GM18498 (cell line): ENCODE data around the gene HINFP.
"Not testable (repeated sequence)": the region's sequence is repeated elsewhere in the genome, so short reads cannot be mapped to it uniquely, and the experiment has no call there.

Source experiments
- ATAC-seq: cut with Tn5 transposase; IDR thresholded peaks from one replicate; pipeline ENCODE4 v1.9.1; 2021; ENCODE audit warnings: mild to moderate bottlenecking, moderate library complexity; ENCODE audit not compliant: unreplicated experiment

The HINFP gene

GRCh38 chr11:119117004-119117706 lies 4.2 kb upstream of the HINFP start:
- no peak for ATAC-seq

DNA sequence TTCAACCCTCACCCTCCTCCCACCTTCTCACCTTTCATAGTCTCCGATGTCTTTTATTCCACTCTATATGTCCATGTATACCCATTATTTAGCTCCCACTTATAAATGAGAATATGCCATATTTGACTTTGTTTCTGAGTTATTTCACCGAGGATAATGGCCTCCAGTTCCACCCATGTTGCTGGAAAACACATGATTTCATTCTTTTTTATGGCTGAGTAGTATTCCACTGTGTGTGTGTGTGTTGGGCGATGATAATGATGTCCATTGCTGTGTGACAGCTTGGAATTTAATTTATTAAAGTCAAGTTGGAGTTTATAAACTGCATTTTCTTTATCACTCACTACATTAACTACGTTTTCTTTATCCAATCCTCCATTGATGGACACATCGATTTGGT lies 3.2 kb upstream of the HINFP start:
- ATAC-seq: no peak

- no peak for ATAC-seq
Measured at GRCh38 chr11:119118946-119119345, 2.4 kb upstream of the HINFP start.

GRCh38 chr11:119120639-119121007 lies 757 bp upstream of the HINFP start:
- ATAC-seq: no peak

DNA sequence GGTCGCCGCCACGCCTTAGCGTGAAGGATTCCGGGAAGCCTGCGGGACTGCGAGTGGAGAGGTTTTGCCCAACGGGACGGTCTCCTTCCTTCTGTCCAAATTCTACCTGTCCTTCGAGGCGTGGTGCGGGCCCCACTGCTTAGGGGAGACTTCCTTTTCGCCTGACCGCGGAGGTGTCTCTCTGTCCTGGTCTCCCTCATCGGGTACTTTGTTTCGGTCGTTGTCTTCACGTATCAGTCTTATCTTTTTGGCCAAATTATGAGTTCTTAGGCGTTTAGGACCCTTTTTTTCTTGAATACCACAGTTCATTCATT lies 388 bp downstream of the HINFP start:
- ATAC-seq: no peak

GRCh38 chr11:119125821-119126220 lies 4.4 kb downstream of the HINFP start:
- no peak for ATAC-seq

DNA sequence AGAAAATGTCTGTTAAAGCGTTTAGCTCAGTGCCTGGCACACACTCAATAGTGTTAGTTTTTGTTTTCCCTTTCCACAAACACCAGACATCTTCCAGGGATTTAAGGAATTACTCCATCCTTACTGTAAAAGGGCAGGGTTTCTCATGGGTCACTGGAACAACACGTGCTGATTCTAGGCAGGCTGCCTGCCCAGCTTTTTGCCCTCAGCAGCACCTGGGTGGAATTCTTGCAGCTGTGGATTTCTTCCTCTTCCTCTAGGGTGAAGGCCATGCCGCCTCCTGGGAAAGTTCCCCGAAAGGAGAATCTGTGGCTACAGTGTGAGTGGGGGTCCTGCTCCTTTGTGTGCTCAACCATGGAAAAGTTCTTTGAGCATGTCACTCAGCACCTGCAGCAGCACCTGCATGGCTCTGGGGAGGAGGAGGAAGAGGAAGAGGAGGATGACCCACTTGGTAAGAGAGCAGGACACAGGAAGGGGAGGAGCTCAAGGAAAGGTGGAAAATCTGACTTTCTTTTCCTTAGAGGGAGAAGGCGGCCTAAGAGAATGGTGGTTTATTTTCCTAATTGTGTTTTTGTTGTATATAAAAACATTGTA lies 5.4 kb downstream of the HINFP start:
- no peak for ATAC-seq

- no peak for ATAC-seq
Measured at GRCh38 chr11:119130662-119131061, 9.3 kb downstream of the HINFP start.

DNA sequence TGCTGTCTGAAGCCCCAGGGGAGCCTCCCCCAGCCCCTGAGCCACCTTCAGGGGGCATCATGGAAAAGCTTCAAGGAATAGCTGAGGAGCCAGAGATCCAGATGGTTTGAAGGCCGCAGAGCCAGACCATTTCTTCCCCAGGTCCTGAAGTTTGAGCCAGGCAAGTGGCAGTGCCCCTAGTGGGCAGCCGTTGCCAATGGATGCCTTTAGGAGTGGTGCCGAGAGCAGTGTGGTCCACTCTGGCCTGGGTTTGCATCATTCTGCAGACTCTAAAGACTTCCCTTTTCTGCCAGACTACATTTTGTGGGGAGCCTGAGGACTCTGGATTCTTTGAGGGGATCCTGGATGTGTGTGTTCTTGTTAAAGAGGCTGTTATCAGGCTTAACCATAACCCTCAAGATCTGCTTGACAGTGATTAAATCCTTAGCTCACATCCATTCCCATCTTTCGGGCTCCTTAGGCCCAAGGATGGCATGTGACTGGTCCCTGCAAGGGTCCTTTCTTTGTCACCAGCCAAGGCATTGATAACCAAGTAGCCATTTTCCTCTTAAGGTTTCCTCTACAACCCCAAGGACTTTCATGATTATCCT lies 13.1 kb downstream of the HINFP start:
- no peak for ATAC-seq

- not testable (repeated sequence) for ATAC-seq
Measured at GRCh38 chr11:119139276-119139675, 17.9 kb downstream of the HINFP start.

GRCh38 chr11:119144825-119145486 lies 23.6 kb downstream of the HINFP start:
- peak; percentile 56 for ATAC-seq

DNA sequence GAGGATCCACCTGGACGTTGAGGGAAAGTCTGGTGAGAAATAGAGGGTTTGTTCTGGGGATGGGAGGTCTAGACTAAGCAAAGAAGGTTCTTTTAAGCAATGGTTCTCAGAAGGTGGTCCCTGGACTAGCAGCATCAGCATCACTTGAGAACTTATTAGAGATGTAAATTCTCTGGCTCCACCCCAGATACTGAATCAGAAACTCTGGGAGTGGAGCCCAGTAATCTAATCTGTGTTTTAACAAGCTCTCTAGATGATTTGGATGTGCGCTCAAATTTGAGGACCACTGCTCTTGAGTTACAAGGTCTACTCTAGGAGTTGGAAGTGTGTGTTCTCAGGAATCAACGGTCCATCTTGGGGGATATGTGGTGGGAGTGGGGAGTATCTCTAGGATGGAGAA lies 24.2 kb downstream of the HINFP start:
- no peak for ATAC-seq

GRCh38 chr11:119147604-119148333 lies 26.4 kb downstream of the HINFP start:
- ATAC-seq: no peak

- no peak for ATAC-seq
Measured at GRCh38 chr11:119148720-119149017, 27.3 kb downstream of the HINFP start.

DNA sequence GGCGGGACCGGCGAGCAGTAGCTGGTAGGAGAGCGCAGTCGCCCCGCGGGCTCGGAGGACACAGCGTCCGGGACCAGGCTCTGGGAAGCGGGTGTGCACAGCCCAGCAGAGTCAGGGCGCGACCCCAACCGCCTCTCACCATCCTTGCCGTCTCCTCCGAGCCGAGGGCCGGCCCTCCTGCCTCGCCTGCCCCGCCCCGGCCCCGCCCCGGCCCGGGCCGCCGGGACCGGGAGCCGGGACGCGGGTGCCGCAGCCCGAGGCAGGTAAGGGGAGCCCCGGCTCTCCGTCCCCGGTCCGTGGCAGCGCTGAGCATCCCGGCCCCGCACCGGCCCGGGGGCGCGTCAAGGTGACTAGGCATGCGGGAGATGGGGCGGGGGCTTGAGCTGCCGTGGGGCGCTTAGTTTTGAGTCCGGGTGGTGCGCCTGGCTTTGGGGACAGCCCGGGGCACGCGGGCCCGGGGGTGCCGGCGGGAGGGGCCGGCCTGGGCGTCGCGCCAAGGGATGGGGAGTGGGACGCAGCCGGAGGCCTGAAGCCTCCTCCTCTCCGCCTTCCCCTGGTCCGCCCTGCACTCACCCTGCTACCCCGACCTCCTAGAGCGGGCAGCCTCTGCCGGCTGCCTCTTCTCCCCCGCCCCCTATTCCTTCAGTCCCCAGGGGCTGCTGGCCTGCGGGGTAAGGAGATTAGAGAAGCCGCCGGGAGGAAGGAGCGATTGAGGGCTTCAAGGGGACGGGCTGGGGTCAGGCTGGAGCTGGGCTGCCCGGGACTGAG lies 27.8 kb downstream of the HINFP start, which contains the start of gene ABCG4:
Gene ABCG4 (plus strand): TSS at position 35 of the 768 bp plus-strand sequence. CDS start 914 bp downstream, outside the sequence.
- no peak for ATAC-seq

GRCh38 chr11:119149786-119150275 lies 28.5 kb downstream of the HINFP start:
- no peak for ATAC-seq

DNA sequence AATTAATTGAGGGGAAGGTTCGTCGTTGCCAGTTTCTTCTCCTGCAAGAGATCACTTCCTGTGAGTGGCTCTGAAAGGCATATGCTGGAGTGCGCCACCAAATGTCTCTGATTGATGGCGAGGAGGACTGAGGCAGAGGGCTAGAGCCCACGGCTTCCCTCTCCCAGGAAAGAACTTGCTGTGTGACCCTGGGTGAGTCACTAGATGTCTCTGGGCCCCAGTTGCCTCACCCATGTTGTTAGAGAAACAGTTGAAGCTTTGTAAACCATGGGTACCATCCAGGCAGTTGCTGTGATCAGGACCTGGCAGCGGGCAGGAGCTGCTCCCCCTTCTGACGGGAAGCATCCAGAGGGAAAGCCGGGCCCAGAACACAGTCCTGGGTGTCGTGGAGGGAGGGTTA lies 30.7 kb downstream of the HINFP start:
- ATAC-seq: no peak

DNA sequence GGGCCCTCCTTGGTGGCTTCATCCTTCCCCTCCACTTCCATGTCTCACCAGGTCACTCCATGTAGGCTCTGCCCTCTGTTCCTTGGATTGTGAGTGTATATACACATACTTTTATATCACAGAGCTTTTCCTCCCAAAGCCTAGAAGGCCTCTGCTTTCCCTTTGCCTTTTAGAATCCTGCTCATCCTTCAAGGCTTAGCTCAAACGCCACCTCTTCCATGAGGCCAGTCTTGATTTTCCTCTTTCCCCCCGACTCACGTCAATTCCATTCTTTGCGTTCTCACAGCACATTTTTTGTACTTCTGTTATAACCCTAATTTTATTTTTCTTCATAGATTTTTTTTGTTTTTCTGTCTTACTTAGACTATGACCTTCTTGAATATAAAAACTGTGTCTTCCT lies 31.2 kb downstream of the HINFP start:
- no peak for ATAC-seq

- ATAC-seq: no peak
Measured at GRCh38 chr11:119153049-119153818, 31.9 kb downstream of the HINFP start.

DNA sequence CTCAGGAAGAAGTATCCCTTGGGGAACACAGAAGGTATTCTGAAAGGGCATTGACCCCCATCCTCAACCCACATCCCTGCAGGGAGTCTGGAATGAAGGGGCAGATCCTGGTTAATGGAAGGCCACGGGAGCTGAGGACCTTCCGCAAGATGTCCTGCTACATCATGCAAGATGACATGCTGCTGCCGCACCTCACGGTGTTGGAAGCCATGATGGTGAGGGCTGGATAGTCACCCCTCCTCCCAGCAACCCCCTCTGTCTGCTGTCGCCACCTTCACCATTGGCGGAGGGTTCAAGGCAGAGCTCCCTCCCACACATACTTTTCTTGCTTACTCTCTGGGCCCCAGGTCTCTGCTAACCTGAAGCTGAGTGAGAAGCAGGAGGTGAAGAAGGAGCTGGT lies 32.8 kb downstream of the HINFP start:
- ATAC-seq: no peak
